Tibial artery (tissue), 4 donors: ENCODE data around the gene AP3S2.
"Not testable (repeated sequence)": the region's sequence is repeated elsewhere in the genome, so short reads cannot be mapped to it uniquely, and the experiment has no call there.

Source experiments
- DNase-seq, 2 donors: peaks; one replicate each; pipeline ENCODE4 v3.0.0-alpha.2; 2019
- H3K27ac ChIP-seq, 2 donors: fragments of 200-600 bp; sonication (generic) in 1 of 2; 1 replicate in 1 of 2; 2 replicates in 1 of 2; pipeline ENCODE4 v1.5.1; 2018 to 2019; ENCODE audit warnings: mild to moderate bottlenecking in 1 of 2
- H3K27me3 ChIP-seq, 2 donors: fragments of 200-600 bp; sonication (generic) in 1 of 2; one replicate each; pipeline versions ENCODE4 v1.5.1 to v1.6.0; 2016 to 2019
- H3K36me3 ChIP-seq, 3 donors: fragments of 200-600 bp; sonication (generic) in 2 of 3; one replicate each; pipeline ENCODE4 v1.5.1; 2016 to 2019; ENCODE audit warnings: mild to moderate bottlenecking in 2 of 3
- H3K4me1 ChIP-seq, 4 donors: fragments of 200-600 bp; sonication (generic) in 2 of 4; 1 replicate in 3 of 4; 2 replicates in 1 of 4; pipeline ENCODE4 v1.5.1; 2016 to 2019
- H3K4me3 ChIP-seq, 2 donors: fragments of 200-600 bp; sonication (generic) in 1 of 2; 1 replicate in 1 of 2; 2 replicates in 1 of 2; pipeline ENCODE4 v1.5.1; 2018 to 2019; ENCODE audit warnings: mild to moderate bottlenecking in 2 of 2
- H3K9me3 ChIP-seq, 3 donors: fragments of 200-600 bp; sonication (generic) in 1 of 3; one replicate each; pipeline ENCODE4 v1.5.1; 2016 to 2019
- intact Hi-C: fragments of 100-400 bp; cut with DNase I; formaldehyde crosslinking; loops from one replicate; pipeline ENCODE4 v1.15.0; 2023; ENCODE audit warnings: low total_unique reads
- TF ChIP-seq, protein P1 (sequence below), 2 experiments: fragments of 200-600 bp in 1 of 2; fragments of 450-650 bp in 1 of 2; IDR thresholded peaks; one replicate each; pipeline ENCODE4 v1.5.1; 2017 to 2019; ENCODE audit warnings: antibody characterized with exemption in 2 of 2, mild to moderate bottlenecking in 1 of 2, moderate library complexity in 1 of 2

AP3S2 gene

DNA sequence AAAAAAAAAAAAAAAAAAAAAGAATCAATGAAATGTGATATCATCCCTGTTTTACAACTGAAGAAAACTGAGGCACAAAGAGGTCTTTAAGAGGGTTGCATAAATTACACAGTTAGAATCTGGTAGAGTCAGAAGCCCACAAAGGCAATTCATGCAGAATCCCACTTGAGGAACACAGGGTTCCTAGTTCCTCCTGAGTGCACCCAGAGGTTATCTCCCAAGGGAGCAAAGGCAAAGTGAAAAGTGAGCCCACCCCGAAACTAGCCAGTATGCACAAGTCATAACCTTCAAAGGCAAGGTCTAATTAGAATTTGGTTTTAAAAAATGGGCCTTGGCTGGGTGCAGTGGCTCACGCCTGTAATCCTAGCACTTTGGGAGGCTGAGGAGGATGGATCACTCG lies 37.8 kb downstream of the AP3S2 start:
- H3K27ac ChIP-seq: no peak overlapping the region

DNA sequence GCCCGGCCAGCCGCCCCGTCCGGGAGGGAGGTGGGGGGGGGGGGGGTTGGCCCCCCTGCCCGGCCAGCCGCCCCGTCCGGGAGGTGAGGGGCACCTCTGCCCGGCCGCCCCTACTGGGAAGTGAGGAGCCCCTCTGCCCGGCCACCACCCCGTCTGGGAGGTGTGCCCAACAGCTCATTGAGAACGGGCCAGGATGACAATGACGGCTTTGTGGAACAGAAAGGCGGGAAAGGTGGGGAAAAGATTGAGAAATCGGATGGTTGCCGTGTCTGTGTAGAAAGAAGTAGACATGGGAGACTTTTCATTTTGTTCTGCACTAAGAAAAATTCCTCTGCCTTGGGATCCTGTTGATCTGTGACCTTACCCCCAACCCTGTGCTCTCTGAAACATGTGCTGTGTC lies 38.9 kb downstream of the AP3S2 start:
- peaks cover 11 to 33% (median 24%) of the 10 kb centered on the region in 3 donors for H3K36me3 ChIP-seq
- DNase-seq: not testable (repeated sequence)

More for the DNA sequence above, 37.8 kb downstream of the AP3S2 start:
- TF ChIP-seq, protein P1, sequence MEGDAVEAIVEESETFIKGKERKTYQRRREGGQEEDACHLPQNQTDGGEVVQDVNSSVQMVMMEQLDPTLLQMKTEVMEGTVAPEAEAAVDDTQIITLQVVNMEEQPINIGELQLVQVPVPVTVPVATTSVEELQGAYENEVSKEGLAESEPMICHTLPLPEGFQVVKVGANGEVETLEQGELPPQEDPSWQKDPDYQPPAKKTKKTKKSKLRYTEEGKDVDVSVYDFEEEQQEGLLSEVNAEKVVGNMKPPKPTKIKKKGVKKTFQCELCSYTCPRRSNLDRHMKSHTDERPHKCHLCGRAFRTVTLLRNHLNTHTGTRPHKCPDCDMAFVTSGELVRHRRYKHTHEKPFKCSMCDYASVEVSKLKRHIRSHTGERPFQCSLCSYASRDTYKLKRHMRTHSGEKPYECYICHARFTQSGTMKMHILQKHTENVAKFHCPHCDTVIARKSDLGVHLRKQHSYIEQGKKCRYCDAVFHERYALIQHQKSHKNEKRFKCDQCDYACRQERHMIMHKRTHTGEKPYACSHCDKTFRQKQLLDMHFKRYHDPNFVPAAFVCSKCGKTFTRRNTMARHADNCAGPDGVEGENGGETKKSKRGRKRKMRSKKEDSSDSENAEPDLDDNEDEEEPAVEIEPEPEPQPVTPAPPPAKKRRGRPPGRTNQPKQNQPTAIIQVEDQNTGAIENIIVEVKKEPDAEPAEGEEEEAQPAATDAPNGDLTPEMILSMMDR (IDR thresholded peaks at IDR 0.05): no peak
- H3K4me1 ChIP-seq: no peaks in the 10 kb centered on the region
- H3K27me3 ChIP-seq: no peaks in the 10 kb centered on the region
- intact Hi-C loops: no loop called here
- no peak overlapping the region for H3K4me3 ChIP-seq
- DNase-seq: no peak
- no peaks in the 10 kb centered on the region for H3K9me3 ChIP-seq
- H3K36me3 ChIP-seq: peaks cover 11 to 34% (median 31%) of the 10 kb centered on the region in 3 donors

DNA sequence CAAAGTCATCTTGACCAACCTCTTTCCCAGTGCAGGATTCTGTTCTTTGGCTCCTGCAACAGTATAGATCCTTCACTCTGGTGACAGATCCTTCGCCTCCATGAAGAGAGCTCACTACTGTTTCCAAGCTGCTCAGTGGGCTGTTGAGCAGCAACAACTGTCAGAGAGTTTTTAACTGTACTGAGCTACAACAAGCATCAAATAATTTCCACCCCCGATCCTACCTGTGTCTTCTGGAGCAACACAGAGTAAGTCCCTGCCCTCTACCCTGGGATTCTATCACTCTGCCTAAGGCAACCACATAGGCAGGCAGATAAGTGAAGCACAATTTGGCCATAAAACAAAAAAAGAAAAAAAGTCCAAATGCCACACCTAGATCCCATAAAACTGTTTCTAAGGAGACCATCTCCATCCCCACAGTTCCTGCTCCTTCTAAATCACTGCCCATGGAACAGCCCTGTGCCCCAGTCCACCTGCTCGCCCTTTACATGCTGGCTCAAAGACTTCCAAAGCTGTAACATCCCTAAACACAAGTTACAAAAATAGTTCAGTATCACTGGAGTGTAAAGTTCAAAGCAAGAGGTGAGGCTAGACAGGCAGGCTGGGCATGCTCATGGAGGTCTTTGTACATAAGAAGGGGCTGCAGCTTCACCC lies 41.3 kb downstream of the AP3S2 start:
- Histone ChIP-seq H3K4me1 (no peaks in the 10 kb centered on the region), H3K27ac (no peak overlapping the region), H3K36me3 (peaks cover 11 to 36% (median 30%) of the 10 kb centered on the region in 3 donors), H3K27me3 (no peaks in the 10 kb centered on the region), H3K4me3 (no peak overlapping the region), H3K9me3 (no peaks in the 10 kb centered on the region)
- TF ChIP-seq, protein P1 (IDR thresholded peaks at IDR 0.05): no peak
- intact Hi-C loops: no loop called here
- no peak for DNase-seq

More for the DNA sequence above, 38.9 kb downstream of the AP3S2 start:
- H3K4me3 ChIP-seq, H3K27me3 ChIP-seq, H3K4me1 ChIP-seq, intact Hi-C loops, H3K27ac ChIP-seq, H3K9me3 ChIP-seq: not testable (repeated sequence)

DNA sequence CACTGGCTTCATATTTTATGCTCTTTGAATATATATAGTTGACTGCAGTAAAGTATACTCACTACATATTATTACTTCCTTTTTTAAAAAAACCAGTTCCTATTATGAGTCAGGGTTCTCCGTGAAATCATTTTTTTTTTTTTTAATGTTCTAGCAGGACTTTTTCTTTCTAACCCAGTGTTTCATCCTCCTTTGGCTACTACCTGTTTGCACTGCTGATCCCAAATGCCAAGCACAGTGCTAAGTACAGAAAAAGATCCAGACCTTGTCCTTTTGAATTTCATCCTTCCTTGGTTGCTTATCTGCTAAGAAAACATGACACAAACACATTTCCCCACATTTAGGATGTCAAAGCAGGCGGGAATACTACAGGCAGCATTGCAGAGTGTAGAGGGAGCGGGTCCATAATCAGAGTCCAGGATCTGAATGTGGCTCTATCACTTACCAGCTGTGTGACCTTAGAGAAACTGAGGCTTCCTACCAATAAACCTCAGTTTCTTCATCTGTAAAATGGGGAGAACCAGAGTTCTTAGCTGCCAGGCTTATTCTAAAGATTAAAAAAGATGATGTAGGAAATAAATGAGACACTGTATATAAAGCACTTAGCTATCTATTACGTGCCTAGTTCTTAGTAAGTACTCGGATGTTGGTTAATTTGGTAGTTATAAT lies 42.0 kb downstream of the AP3S2 start:
- Histone ChIP-seq H3K27ac (no peak overlapping the region), H3K4me3 (no peak overlapping the region), H3K27me3 (no peaks in the 10 kb centered on the region), H3K36me3 (peaks cover 11 to 36% (median 30%) of the 10 kb centered on the region in 3 donors), H3K9me3 (no peaks in the 10 kb centered on the region), H3K4me1 (no peaks in the 10 kb centered on the region)
- no peak for DNase-seq
- intact Hi-C loops: no loop called here
- TF ChIP-seq, protein P1 (IDR thresholded peaks at IDR 0.05): no peak

GRCh38 chr15:89848970-89849292 lies 44.9 kb downstream of the AP3S2 start:
- intact Hi-C loops: no loop called here
- H3K27me3 ChIP-seq: no peaks in the 10 kb centered on the region
- no peaks in the 10 kb centered on the region for H3K9me3 ChIP-seq
- peaks cover 0 to 12% (median 7%) of the 10 kb centered on the region in 4 donors for H3K4me1 ChIP-seq
- H3K27ac ChIP-seq: no peak overlapping the region
- TF ChIP-seq, protein P1 (IDR thresholded peaks at IDR 0.05): no peak
- no peak overlapping the region for H3K4me3 ChIP-seq
- no peak for DNase-seq
- peaks cover 11 to 36% (median 34%) of the 10 kb centered on the region in 3 donors for H3K36me3 ChIP-seq

DNA sequence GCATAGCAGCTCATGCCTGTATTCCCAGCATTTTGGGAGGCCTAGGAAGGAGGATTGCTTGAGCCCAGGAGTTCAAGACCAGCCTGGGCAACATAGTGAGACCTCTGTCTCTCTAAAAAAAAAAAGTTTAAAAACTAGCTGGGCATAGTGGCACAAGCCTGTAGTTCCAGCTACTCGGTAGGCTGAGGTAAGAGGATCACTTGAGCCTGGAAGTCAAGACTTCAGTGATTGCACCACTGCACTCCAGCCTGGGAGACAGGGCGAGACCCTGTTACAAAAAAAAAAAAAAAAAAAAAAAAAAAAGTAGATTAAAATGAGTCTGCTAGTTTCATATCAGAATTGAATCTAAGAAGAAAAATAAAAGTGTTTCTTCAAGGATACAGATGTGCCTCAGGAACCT lies 46.7 kb downstream of the AP3S2 start:
- H3K4me1 ChIP-seq: peaks cover 0 to 12% (median 7%) of the 10 kb centered on the region in 4 donors
- TF ChIP-seq, protein P1 (IDR thresholded peaks at IDR 0.05): no peak
- no peaks in the 10 kb centered on the region for H3K9me3 ChIP-seq
- H3K36me3 ChIP-seq: peaks cover 5 to 41% (median 26%) of the 10 kb centered on the region in 3 donors
- H3K27me3 ChIP-seq: no peaks in the 10 kb centered on the region
- no peak overlapping the region for H3K4me3 ChIP-seq
- intact Hi-C loops: no loop called here
- DNase-seq: no peak
- H3K27ac ChIP-seq: no peak overlapping the region
